ENCODE data around the gene CDH18.

- no peak for TF ChIP-seq CTCF (IDR thresholded peaks at IDR 0.05; ENCODE audit: low read length)
- TF ChIP-seq EZH2 (IDR thresholded peaks at IDR 0.05; ENCODE audit: borderline replicate concordance, low read length) = no peak
Measured at GRCh38 chr5:19855453-19855852, 132.5 kb downstream of the CDH18 start.

Data from OCI-LY1 (cell line).